Measurements from ENCODE around the gene RC3H2. TPM values are rescaled to one million over a fixed set of nuclear protein-coding genes. Genes with fewer than 3 reads are reported as not detected.

RC3H2 gene
- 49.3 and 69.2 TPM in 2 replicates for total RNA-seq

GRCh38 chr9:122904823-122905710 is at the start of gene RC3H2:
Gene RC3H2, minus strand, starts transcription at chr9:122905359. Its CDS starts 7,850 bp downstream, at chr9:122897509.
- peak; percentile 100 for DNase-seq (ENCODE audit: extremely low read depth, low read depth, low spot score)

GRCh38 chr9:122954253-122954691 is 49.1 kb upstream of the RC3H2 start:
- no peak for DNase-seq (ENCODE audit: extremely low read depth, low read depth, low spot score)

DNA sequence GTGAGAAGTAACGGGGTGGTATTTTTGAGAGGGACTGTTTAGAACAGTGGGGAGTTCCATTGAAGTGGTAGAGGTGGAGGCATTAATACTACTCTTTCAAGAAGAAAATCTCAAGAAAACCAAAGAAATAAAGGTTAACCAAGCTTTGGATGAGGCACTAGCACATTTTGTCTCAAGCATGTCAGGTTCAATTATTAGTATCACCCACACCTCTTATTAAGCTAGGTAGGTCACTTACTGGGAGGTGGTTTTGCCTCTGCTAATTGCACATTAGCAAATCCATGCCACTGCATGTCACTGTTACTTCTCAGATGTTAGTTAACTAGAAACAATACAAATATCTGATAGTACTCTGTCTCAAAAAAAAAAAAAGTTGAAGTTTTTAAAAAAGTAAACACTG is 45.9 kb upstream of the RC3H2 start:
- no peak for DNase-seq (ENCODE audit: extremely low read depth, low read depth, low spot score)

DNA sequence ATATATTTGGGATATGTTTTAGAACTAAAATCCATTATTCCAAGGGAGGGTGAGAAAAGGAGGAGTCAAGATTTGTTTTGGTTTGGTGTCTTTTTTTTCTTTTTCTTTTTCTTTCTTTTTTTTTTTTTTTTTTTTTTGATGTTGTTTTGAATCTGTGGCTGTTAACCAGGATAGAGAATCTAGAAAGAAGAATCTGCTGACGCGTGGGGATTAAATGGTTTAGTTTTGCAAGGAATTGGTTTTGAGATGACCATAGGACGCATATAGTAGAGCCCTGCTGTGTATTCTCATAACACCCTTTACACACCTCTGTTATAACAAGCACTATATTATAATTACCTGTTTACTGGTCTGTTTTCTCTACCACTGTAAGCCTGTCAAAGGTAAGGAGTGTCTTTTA is 45.1 kb upstream of the RC3H2 start:
- DNase-seq (ENCODE audit: extremely low read depth, low read depth, low spot score), result no peak

GRCh38 chr9:122949696-122950095 is 44.5 kb upstream of the RC3H2 start:
- DNase-seq (ENCODE audit: extremely low read depth, low read depth, low spot score), result no peak

GRCh38 chr9:122948313-122948712 is 43.2 kb upstream of the RC3H2 start:
- no peak for DNase-seq (ENCODE audit: extremely low read depth, low read depth, low spot score)

DNA sequence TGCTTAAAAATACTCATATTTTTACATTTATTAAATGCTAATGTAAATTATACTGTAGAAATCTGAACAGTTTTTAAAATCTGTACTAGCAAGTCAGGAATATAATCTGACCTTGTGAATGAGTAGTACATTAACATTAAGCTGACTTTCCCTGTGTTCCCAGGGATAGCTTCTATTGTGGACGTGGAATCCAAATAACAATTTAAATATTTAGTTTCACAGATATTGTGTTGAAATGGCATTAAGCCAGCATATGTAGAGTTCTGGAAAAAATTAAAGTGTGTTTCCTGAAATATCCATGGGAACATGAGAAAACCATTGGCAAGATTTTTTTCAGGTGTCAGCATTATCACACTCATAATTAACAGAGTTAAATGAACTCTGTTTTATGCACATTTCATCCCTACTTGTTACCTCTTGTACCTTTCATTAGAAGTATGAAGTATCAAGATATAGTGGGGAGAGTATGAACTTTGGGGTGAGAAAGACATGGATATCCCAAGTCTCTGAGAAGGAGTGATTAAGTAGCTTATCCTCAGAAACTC is 41.4 kb upstream of the RC3H2 start:
- DNase-seq (ENCODE audit: extremely low read depth, low read depth, low spot score), result no peak

DNA sequence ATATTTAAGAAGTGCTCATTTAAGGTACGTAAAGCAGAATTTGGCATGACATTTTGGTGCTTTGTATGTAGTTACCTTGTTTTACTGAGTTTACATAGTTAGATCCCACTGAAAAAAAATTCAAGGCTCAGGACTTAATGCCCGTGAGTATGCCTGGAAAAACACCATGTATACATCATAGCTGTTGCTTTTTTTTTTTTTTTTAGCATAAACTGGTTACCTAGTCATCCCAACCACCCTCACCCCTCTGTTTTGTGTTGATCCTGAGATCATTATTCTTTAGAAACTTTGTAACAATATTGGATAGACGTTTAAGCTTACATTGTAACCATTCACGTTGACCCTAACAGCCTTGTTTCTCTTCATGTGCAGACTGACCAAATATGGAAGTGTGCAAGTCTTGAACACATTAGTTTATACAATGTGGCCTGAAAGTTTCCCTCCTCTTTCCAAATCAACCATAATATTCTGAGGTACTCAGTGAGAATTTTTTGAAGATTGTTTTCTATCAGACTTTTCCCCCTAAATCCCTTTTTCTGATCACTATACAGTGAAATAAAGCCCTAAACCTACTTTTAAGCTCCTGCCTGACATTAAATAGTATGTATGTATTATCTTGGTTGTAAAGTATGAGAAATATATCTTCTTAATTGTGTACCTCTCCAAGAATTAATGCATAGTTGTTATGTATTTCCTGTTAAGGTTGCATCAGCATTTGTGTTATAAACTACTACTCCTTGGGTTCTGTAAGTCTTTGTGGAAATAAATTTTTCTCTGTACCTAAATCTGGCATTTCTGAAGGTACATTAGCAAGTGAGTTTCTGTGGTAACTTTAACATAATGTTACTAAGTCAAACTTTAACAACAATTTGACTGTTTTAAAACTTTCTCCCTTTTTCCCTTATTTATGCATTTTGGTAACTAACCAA is 40.1 kb upstream of the RC3H2 start:
- no peak for DNase-seq (ENCODE audit: extremely low read depth, low read depth, low spot score)

GRCh38 chr9:122941582-122942234 is 36.5 kb upstream of the RC3H2 start:
- no peak for DNase-seq (ENCODE audit: extremely low read depth, low read depth, low spot score)

DNA sequence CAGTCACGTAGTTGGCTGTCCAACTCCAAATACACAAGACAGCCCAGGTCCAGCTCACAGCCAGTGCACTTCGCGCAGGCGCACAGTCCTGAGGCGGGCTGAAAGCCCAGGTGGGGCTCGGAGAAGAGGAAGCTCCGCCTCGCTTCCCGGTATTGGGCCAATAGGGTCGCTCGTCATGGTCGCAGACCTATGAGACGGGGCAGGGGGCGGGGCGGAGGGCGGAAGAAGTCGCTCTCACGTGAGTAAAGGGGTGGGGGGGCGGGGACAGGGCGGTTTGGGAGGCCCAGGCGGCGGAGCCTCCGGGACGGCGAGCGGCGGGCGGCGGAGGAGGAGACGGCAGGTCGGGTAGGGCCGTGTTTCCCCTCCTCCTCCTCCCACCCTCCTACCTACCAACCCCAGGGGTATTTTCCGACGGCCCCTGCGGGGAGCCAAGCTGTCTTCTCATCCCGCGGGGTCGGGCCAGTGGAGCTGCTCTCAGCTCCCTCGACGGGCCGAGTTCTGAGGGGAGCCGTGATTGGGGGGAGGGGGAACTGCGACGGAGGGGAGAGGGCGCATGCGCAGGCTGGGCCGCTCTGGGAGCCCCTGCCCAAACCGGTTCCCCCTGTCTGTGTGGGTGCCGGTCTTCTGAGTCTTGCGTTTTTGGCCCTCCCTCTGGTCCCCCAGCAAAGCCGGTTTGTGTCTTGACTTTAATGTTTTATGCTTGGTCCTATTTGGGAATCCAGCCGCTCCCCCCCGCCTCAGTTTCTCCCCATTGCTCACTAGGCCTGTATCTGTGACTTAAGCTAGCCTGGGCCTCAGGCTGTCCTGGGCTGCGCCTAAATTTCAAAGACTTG is 35.8 kb upstream of the RC3H2 start, which contains the start of gene RABGAP1:
RABGAP1 (plus strand) TSS at position 272 of the 833 bp plus-strand sequence. CDS start 16,040 bp downstream, outside the sequence.
- peak; percentile 78 for DNase-seq (ENCODE audit: extremely low read depth, low read depth, low spot score)

- no peak for DNase-seq (ENCODE audit: extremely low read depth, low read depth, low spot score)
These were observed 35.2 kb upstream of the RC3H2 start for GRCh38 chr9:122940454-122940748.

DNA sequence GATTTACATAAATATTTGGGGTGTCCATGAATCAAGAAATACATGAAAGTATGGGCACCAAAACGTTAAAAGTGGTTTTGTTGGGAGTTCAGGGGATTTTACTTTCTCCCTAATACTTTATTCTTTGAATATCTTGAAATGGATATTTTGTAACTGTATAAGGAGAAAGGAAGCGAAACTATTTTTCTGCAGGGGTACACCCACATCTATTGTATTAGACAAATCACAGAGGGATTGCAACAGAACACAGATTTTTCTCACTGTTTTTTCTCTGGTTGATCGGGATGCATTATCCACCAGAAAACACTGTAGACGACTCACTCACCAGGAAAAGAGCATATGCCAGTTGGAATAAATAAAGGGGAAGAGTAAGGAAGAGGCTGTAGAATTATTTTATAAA is 34.4 kb upstream of the RC3H2 start:
- DNase-seq (ENCODE audit: extremely low read depth, low read depth, low spot score), result no peak

DNA sequence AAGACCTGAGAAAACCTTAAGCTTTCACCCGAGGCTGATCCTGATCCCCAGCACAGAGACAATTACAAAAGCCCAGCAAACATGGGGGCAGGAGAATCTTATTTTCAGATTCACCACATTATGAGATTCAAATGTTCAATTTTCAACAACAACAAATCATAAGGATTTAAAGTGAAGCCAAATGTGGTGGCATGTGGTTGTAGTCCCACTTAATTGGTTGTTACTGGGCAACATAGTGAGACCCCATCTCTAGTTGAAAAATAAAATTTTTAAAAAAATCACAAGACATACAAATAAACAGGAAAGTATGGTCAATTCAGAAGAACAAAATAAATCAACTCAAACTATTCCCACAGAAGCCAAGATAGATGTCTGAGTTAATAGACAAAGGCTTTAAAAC is 31.7 kb upstream of the RC3H2 start:
- no peak for DNase-seq (ENCODE audit: extremely low read depth, low read depth, low spot score)

DNA sequence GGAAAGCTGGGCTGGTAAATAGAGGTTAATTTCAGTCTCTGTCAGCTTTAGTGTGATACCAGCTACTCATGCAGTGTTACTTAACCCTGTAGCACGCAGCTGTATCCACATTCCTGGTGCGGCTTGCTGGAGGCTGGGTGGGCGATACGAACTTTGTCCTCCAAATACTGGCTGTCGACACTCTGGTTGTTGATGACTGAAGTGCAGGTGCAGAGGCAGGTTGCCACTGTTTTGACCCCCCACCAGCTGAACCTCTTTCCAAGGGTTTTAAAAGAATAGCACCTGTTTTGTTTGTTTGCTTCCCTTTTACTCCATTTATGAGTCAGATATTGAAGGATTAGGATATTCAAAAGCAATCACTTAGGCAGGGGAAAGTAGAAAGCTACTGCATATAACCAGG is 31.3 kb upstream of the RC3H2 start:
- DNase-seq (ENCODE audit: extremely low read depth, low read depth, low spot score), result no peak

- DNase-seq (ENCODE audit: extremely low read depth, low read depth, low spot score), result no peak
These were observed 26.3 kb upstream of the RC3H2 start, which contains the start of gene ZBTB26 for GRCh38 chr9:122931226-122932121. Gene ZBTB26, minus strand, starts transcription at chr9:122931512. Its CDS starts 11,578 bp downstream, at chr9:122919934.

DNA sequence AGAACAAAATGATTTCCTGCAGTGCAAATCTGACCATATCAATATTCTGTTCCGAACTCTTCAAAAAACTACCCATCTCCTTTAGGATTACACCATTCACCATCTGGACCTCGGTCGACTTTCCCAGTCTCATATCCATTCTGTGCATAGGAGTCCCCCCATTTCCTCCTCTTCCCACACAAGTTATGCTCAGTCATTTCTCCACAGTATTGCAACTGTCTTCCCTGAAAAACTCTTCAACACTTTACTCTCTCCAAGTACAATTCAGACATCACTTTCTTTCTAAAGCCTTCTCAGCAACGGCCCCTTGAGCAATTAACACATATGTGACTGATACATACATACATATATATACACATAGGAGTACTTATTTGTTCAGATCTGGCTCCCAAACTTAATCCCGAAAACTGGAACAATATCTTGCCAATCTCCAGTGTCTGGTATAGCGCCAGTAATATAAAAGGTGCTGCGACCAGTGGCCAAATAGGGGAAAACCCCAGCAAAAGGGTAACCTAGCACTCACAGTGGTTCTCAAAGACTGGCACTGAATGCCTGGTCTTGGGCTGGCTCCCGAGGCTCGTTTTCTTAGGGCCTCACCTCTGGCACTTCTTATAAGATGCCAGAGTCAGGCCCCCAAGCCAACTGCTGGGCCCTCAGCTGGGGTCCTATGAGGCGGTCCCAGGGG is 25.5 kb upstream of the RC3H2 start:
- no peak for DNase-seq (ENCODE audit: extremely low read depth, low read depth, low spot score)

DNA sequence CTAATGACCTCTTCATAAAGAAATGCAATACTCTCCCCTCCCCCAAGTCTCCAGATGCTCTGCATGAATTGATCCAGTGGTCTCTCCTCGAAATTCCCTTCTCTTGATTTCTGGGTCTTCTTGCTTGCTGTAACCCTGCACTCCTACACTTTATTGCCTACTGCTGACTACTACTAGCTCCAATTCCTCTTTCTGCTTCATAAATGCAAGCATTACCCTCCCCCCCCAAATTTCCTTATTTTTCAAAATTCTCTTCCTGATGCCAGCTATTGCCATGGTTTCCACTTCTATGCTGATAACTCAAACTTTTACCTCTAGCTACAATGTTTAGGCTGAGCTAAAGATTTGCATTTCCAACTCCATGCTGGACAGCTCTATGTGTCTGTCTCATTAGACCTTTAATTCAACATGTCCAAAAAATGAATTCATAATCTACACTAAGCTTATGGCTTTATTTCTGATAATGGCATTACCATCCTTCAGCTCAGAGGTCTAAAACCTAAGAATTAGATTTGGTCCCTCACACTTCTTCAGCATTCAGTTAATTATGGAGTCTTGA is 24.7 kb upstream of the RC3H2 start:
- no peak for DNase-seq (ENCODE audit: extremely low read depth, low read depth, low spot score)

DNA sequence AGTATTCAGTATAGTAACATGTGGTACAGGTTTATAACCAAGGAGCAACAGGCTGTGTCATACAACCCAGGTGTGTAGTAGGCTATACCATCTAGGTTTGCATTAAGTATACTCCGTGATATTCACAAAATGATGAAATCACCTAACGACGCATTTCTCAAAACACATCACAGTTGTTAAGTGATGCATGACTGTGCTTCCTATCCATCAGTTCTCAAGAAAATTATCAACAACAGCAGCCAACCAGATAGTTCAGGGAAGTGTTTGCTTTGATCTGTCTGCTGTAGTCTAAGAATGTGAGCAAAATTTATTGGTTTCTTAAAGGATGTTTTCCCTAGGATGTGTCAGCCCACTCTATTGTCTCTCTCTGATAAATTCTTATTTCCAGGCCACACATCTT is 18.8 kb upstream of the RC3H2 start:
- DNase-seq (ENCODE audit: extremely low read depth, low read depth, low spot score), result no peak

Measured in glomerular endothelial cell (primary cell).